ENCODE measurements around the gene MTHFD1.

Gene MTHFD1

GRCh38 chr14:64447876-64448670 lies 59.9 kb downstream of the MTHFD1 start:
- no peak for DNase-seq (ENCODE audit: low read depth in 2 of 2)

GRCh38 chr14:64450255-64450654 lies 62.1 kb downstream of the MTHFD1 start:
- DNase-seq (ENCODE audit: low read depth in 2 of 2), result no peak

GRCh38 chr14:64454671-64455070 lies 66.5 kb downstream of the MTHFD1 start:
- no peak for DNase-seq (ENCODE audit: low read depth in 2 of 2)

DNA sequence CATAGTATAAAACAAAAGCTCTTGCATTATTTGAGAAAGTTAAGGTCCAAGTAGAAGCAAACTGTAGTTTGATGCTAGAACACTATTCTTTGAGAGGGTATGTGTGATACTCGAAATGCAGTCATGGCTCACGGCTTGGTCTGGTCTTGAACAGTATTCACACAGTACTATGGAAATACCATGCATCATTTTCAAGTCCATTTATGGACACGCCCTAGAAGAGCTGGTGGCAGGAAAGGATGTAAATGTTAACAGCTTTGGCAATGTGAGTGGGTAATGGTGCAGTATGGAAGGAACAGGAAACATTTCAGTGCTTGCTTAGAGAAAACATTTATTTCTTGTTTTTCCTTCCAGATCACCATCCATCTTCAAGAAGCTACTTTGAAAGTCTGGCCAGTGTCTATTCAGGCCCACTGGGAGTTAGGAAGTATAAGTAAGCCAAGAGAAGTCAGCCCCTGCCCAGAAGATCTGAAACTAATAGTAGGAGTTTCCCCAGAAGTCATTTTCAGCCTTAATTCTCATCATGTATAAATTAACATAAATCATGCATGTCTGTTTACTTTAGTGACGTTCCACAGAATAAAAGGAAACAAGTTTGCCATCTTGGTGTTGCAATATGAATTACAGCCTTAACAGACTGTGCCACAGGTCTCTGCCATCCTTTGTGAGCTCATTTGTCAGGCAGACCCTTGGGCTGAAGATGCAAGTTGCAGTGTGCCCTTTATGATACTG lies 71.4 kb downstream of the MTHFD1 start:
- DNase-seq (ENCODE audit: low read depth in 2 of 2), result no peak

DNA sequence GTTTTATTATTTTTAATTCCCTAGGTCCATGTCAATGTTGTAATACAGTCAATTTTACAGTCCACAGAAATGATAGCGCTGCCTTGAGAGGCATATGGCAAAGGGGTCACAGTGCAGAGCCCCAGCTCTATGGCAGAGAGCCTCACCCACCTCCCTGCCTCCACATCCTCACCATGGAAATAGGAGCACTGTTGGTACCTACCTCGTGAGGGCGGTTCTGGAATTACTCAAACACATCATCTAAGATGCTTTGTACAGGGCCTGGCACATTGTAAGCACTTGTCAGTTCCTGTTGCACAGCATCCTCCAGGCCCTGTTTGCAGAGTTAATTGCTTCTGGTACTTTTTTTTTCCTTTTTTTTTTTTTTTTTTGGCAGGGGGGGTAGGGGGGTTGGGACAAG lies 73.1 kb downstream of the MTHFD1 start:
- DNase-seq (ENCODE audit: low read depth in 2 of 2), result no peak

GRCh38 chr14:64463195-64463594 lies 75.0 kb downstream of the MTHFD1 start:
- no peak for DNase-seq (ENCODE audit: low read depth in 2 of 2)

DNA sequence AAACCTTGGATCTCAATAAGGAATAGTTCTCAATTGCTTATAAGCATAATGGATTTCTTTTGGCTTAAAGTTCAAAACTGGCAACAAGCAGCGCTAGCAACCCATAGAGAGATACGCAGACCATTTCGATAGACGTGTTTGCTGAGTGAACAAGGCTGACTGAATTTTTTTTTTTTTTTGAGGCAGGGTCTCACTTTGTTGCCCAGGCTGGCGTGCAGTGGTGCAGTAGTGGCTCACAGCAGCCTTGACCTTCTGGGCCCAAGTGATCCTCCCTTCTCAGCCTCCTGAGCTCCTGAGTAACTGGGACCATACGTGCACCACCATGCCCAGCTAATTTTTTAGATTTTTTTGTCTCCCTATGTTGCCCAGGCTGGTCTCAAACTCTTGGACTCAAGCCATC lies 75.7 kb downstream of the MTHFD1 start:
- DNase-seq (ENCODE audit: low read depth in 2 of 2), result no peak

- no peak for DNase-seq (ENCODE audit: low read depth in 2 of 2)
Observed at GRCh38 chr14:64464651-64465050, 76.5 kb downstream of the MTHFD1 start.

- peak; percentile 21 to 41 for DNase-seq (ENCODE audit: low read depth in 2 of 2)
Observed at GRCh38 chr14:64465191-64465822, 77.2 kb downstream of the MTHFD1 start, which contains the start of gene AKAP5. Gene AKAP5, plus strand, starts transcription at chr14:64465499. Its CDS starts 2,896 bp downstream, at chr14:64468395.

DNA sequence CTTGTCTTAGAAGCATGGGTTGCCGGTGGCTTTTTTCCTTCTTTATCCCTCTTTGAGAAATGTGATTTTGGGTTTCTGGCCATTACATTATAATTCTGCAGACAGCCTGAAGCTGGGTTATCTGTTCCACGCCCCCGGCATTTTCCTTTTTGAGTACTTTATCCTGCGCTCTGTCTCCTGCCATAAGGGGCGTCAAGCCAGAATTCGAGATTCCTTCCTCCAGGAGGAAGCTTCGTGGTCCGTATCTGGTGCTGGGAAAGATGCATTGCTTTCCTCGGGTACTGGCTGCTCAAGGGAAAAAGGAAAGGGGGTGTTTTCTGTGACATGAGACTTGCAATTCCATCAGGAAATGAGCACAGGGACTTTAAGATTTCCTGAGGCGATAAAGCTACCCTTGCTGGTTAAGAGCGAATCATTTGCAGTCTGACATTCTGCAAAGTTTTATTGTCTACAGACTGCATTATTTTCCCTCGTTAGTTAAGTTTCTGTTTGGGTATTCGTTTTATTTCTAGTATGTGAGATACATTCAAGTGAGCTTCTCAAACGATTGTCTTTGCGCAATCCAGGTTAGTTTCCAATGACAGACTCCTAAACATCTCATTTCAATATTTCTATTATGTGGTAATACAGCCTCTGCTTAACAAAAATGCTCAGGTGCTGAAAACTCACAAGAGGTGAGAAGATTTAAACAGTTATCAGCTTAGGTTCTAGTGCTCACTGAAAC lies 77.8 kb downstream of the MTHFD1 start:
- DNase-seq (ENCODE audit: low read depth in 2 of 2), result no peak

- DNase-seq (ENCODE audit: low read depth in 2 of 2), result no peak
Observed at GRCh38 chr14:64467101-64467500, 78.9 kb downstream of the MTHFD1 start.

DNA sequence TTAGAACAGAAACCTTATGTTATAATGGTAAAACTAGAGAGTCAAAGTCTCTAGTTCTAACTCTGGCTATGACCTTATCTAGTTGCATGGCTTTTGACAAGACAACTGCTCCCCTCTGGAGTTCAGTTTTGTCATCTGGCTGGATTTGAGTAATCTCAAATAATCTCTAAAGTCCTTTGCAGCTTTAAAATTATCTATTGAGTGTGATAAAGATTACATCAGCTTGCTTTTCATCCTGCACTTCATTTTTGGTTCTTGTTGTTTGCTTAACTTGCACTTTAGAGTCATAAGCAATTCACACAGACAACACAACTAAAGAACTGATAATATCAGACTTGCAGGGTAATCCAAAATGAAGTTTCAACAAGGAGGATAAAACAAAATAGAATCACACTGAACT lies 79.4 kb downstream of the MTHFD1 start:
- DNase-seq (ENCODE audit: low read depth in 2 of 2), result no peak

DNA sequence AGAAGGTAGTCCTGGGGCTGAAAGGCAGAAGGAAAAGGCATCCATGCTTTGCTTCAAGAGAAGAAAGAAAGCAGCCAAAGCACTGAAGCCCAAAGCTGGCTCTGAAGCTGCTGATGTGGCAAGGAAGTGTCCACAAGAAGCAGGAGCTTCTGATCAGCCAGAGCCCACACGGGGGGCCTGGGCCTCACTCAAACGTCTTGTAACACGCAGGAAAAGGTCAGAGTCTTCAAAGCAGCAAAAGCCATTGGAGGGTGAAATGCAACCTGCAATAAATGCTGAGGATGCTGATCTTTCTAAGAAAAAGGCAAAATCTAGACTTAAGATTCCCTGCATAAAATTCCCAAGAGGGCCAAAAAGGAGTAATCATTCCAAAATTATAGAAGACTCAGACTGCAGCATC lies 80.3 kb downstream of the MTHFD1 start:
- DNase-seq (ENCODE audit: low read depth in 2 of 2), result no peak

DNA sequence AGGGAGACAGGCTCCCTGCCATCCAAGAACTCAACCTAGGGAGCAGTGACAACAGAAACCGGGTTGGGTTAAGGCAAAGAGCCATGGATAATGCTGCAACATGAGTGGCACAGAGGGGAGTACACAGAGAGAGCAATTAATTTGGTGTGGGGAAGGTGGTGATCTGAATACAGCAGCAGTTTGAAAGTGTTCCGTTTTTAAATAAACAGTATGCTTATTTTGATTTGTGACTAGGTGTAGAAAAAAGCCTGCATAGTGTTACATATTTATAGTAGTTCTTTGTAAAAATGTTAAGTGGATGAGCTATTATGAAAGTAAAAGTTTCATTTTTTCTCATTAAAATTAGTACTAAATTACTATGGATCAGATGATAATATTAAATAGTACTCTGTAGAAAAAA lies 85.9 kb downstream of the MTHFD1 start:
- DNase-seq (ENCODE audit: low read depth in 2 of 2), result no peak

GRCh38 chr14:64474698-64475097 lies 86.5 kb downstream of the MTHFD1 start:
- DNase-seq (ENCODE audit: low read depth in 2 of 2), result no peak

GRCh38 chr14:64475585-64476273 lies 87.6 kb downstream of the MTHFD1 start:
- DNase-seq (ENCODE audit: low read depth in 2 of 2), result no peak

DNA sequence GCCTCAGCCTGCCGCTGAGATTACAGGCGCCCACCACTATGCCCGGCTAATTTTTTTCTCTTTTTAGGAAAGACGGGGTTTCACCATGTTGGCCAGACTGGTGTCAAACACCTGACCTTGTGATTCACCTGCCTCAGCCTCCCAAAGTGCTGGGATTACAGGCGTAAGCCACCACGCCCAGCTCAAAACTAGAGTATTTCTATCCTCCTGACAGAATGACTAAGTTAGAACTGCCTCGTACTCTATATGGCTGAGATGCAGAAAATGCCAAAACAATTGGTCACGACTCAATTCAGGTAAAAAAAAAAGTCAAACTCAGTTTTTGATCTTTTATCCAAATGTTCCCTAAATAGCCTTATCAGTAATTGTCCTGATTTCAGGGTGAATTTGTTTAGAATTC lies 88.3 kb downstream of the MTHFD1 start:
- DNase-seq (ENCODE audit: low read depth in 2 of 2), result no peak

DNA sequence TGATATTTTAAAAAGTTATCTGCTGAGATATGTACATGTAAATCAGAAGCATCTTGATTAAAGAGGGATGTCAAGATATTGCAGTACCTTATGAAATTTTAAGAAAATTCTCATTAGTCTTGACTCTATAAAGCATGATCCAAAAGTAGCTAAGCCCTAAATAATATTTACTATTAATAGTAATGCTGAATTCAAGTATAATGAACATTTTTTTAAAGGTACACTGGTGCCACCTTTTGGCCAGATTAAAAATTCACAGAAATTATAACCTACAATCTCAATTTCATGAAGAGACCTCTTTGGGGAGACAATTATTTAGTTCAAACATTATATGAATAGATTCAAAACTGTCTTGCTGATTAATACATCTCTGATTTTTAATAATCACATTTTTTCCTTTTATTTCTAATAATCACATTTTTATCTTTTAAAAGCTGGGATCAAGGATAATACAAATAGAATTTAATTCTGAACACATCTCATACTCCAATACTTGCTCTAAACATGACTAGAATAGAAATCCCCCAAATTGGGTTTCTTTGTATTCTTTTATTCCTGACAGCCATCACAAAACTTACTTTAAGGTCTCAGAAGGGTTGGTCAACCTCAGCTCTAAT lies 90.6 kb downstream of the MTHFD1 start:
- no peak for DNase-seq (ENCODE audit: low read depth in 2 of 2)

DNA sequence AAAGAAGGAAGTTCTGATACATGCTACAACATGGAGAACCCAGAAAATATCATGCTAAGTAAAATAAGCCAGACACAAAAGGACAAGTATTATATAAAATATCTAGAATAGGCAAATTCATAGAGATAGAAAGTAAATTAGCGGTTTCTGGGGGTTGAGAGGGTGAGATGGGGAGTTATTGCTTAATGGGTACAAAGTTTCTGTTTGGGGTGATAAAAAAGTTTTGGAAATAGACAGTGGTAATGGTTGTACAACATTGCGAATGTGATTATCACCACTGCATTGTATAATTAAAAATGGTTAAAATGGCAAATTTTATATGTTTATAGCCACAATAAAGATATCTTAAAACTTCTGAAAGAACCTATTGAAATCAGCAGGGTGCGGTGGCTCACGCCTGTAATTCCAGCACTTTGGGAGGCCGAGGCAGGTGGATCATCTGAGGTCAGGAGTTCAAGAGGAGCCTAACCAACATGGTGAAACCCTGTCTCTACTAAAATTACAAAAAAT lies 100.5 kb downstream of the MTHFD1 start:
- DNase-seq (ENCODE audit: low read depth in 2 of 2), result no peak

DNA sequence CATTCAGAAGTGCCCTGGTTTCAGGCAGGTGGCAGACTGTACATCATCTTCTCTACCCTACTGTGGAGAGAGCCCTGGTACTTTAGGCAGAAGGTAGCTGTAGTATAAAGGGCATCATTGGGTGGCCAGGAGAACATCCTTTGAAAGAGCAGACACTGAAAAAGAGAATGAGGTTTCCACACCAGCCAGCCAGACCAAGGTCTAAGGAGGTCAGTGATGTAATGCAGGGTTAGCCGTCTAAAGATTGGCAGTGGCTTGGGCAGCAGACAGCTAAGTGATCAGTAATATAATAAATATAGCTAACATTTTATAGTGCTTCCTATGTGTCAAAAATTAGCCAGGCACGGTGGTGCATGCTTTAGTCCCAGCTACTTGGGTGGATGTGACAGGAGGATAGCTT lies 103.5 kb downstream of the MTHFD1 start:
- no peak for DNase-seq (ENCODE audit: low read depth in 2 of 2)

DNA sequence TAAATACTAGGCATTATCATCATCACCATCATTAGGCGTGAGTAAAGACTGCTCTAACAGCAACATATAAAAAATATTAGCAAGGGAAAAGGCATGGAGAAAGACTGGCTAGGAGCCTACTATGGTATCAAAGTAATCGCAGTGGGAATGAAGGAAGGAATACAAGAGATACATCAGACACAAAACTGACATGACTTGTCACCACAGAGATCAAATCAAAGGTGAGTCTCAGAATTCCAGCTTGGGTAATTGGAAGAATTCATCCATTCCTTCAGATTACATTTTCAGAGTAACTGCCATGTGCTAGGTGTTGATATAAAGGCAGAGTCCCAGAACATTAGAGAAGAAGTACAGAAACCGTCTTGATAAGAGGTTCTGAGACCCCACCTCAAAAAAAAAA lies 105.3 kb downstream of the MTHFD1 start:
- no peak for DNase-seq (ENCODE audit: low read depth in 2 of 2)
